Kidney epithelial cell (primary cell): ENCODE measurements around the gene SURF1. TPM values are rescaled to one million over a fixed set of nuclear protein-coding genes. Genes with fewer than 3 reads are reported as not detected.

ENCODE experiments used
- DNase-seq: peaks from one replicate; pipeline ENCODE4 v3.0.0-alpha.2; 2010; ENCODE audit warnings: low read depth
- H3K27me3 ChIP-seq: 2 replicates; pipeline ENCODE4 v1.6.0; 2011; ENCODE audit warnings: low read length; ENCODE audit not compliant: control insufficient read depth, insufficient read depth
- H3K36me3 ChIP-seq: 2 replicates; pipeline ENCODE4 v1.5.1; 2011; ENCODE audit warnings: low read length; ENCODE audit not compliant: control insufficient read depth, insufficient read depth
- H3K4me3 ChIP-seq: 2 replicates; pipeline ENCODE4 v1.5.1; 2011; ENCODE audit warnings: low read depth, mild to moderate bottlenecking, control low read depth, low read length
- total RNA-seq: library from RNA; depleted of rRNA; stranded (reverse); fragments of >200 nt; gene quantifications from 2 replicates; pipeline ENCODE4 v1.2.3, GENCODE V29; 2015
- TF ChIP-seq, protein P1 (sequence below): IDR thresholded peaks from 2 replicates; pipeline ENCODE4 v1.5.1; 2011; ENCODE audit warnings: mild to moderate bottlenecking, moderate library complexity, low read length, control low read depth, inconsistent platforms; ENCODE audit not compliant: insufficient read depth, poor library complexity, severe bottlenecking

The SURF1 gene
- total RNA-seq, 1 donor from 2014 or later: 39.2 TPM

- Histone ChIP-seq H3K36me3 (no peaks in the 10 kb centered on the region), H3K27me3 (peaks cover 4% of the 10 kb centered on the region), H3K4me3 (no peak overlapping the region)
- TF ChIP-seq, protein P1, sequence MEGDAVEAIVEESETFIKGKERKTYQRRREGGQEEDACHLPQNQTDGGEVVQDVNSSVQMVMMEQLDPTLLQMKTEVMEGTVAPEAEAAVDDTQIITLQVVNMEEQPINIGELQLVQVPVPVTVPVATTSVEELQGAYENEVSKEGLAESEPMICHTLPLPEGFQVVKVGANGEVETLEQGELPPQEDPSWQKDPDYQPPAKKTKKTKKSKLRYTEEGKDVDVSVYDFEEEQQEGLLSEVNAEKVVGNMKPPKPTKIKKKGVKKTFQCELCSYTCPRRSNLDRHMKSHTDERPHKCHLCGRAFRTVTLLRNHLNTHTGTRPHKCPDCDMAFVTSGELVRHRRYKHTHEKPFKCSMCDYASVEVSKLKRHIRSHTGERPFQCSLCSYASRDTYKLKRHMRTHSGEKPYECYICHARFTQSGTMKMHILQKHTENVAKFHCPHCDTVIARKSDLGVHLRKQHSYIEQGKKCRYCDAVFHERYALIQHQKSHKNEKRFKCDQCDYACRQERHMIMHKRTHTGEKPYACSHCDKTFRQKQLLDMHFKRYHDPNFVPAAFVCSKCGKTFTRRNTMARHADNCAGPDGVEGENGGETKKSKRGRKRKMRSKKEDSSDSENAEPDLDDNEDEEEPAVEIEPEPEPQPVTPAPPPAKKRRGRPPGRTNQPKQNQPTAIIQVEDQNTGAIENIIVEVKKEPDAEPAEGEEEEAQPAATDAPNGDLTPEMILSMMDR: no peak
- DNase-seq: no peak
These were observed 30.1 kb upstream of the SURF1 start for GRCh38 chr9:133386338-133386737.

GRCh38 chr9:133385452-133385851, 29.2 kb upstream of the SURF1 start:
- DNase-seq: no peak
- no peak overlapping the region for H3K4me3 ChIP-seq
- H3K27me3 ChIP-seq: peaks cover under 1% of the 10 kb centered on the region
- no peaks in the 10 kb centered on the region for H3K36me3 ChIP-seq
- TF ChIP-seq, protein P1: no peak

DNA sequence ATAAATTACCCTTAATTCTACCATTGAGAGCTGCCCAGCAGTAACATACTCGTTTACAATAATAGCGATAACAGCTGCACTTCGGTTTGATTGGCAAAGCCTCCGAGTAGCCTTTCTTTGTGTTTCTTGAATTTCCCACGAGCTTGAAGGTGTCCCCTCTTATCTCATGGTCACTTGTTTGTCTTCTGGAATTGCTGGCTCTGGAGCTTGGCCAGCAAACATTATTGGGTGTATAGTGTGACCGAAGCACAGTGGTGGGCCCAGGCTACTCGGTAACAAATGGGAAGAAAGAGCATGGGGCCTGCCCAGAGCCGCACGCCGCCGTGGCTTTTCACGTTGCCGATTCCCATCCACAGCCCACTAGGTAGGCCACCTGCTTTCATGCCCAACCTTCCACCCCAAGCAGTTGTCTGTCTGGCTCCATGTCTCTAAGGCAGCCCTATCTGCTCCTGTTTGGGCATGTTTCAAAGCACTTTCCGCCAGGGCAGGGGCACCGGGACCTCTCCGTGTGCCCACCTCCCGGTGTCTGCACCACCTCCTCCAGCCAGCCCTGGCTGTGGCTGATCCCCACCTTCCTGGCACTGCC, 28.5 kb upstream of the SURF1 start:
- Histone ChIP-seq H3K27me3 (no peaks in the 10 kb centered on the region), H3K4me3 (no peak overlapping the region), H3K36me3 (no peaks in the 10 kb centered on the region)
- no peak for DNase-seq
- TF ChIP-seq, protein P1: no peak

- H3K4me3 ChIP-seq: no peak overlapping the region
- H3K27me3 ChIP-seq: no peaks in the 10 kb centered on the region
- H3K36me3 ChIP-seq: no peaks in the 10 kb centered on the region
- TF ChIP-seq, protein P1: no peak
- no peak for DNase-seq
These were observed 27.2 kb upstream of the SURF1 start for GRCh38 chr9:133383438-133383837.

GRCh38 chr9:133382507-133383141, 26.3 kb upstream of the SURF1 start:
- no peaks in the 10 kb centered on the region for H3K36me3 ChIP-seq
- no peak overlapping the region for H3K4me3 ChIP-seq
- TF ChIP-seq, protein P1: no peak
- no peak for DNase-seq
- H3K27me3 ChIP-seq: no peaks in the 10 kb centered on the region

DNA sequence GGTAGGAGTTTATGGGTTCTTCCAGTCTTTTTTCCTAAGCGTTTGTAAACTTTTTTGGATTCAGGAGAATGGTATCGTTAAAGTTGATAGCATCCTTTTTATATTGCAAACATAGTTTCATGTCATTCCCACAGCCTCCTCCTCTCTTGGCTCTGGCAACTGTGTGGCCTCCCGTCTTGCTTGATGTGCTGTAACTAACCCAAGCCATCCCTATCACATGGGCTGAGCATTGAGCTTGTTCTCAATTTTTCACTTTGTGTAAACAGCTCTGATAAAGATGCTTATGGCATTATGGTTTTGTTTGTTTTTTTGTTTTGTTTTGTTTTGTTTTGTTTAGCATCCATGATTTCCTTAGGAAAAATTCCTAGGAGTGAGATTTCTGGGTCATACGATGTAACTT, 24.4 kb upstream of the SURF1 start:
- TF ChIP-seq, protein P1: no peak
- Histone ChIP-seq H3K27me3 (no peaks in the 10 kb centered on the region), H3K4me3 (no peak overlapping the region), H3K36me3 (no peaks in the 10 kb centered on the region)
- no peak for DNase-seq
